Mesodermal cell (in vitro differentiated cells): ENCODE results near the gene GRID1.

Experiments used
- H3K27ac ChIP-seq: 2 replicates; pipeline ENCODE4 v1.7.0; 2013; ENCODE audit warnings: mild to moderate bottlenecking, low read depth, low read length, moderate library complexity; ENCODE audit not compliant: severe bottlenecking
- H3K36me3 ChIP-seq: 2 replicates; pipeline ENCODE4 v1.7.1; 2013; ENCODE audit warnings: mild to moderate bottlenecking, low read length, moderate library complexity; ENCODE audit not compliant: control insufficient read depth, insufficient read depth
- H3K4me1 ChIP-seq: one replicate; pipeline ENCODE4 v1.7.1; 2013; ENCODE audit warnings: mild to moderate bottlenecking, low read length; ENCODE audit not compliant: insufficient read depth, control insufficient read depth, poor library complexity, severe bottlenecking
- H3K4me3 ChIP-seq: 2 replicates; pipeline ENCODE4 v1.7.0; 2013; ENCODE audit warnings: low read length, control low read depth, mild to moderate bottlenecking; ENCODE audit not compliant: insufficient read depth, poor library complexity, severe bottlenecking; ENCODE audit errors: extremely low read depth
- H3K9me3 ChIP-seq: 2 replicates; pipeline ENCODE4 v1.7.1; 2013; ENCODE audit warnings: mild to moderate bottlenecking, low read length, moderate library complexity; ENCODE audit not compliant: control insufficient read depth
- WGBS, 2 experiments: methylation state at CpG; one replicate each; pipeline ENCODE4 v1.1.5; 2013; ENCODE audit warnings: missing lambda C conversion rate in 2 of 2; ENCODE audit not compliant: insufficient coverage in 2 of 2; 5-methylcytosine and 5-hydroxymethylcytosine counted together

Gene GRID1

DNA sequence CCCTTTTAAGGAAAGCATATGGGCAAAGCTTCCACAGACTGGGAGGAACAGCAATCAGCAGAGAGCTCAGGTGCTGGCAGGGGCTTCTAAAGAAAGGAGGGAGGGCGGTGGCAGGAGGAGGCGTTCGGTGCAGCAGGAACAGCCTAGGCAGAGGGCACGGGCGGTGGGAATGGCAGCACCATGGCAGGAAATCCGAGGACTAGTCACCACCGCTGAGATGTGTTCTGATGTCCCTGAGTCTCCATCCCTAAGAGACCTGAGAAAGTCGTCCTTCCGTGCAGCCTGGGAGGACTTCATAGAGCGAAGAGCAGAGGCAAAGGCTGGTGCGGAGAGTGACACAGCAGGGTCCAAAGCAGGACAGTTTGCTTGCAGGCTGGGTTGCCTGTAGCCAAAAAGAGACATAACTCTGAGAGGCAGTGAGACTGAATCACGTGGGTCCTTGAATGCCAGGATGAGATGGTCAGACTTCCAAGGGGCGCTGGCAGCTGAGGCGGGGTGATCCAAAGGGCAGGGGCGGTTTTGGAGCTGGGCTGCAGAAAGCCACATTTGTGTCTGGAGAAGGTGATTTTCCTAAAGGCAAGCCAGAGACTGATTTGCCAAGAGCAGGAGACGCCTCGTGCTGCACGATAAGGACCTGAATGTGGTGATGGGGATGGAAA is 35.8 kb upstream of the GRID1 start:
- H3K9me3 ChIP-seq, result no peaks in the 10 kb centered on the region
- H3K36me3 ChIP-seq, result no peaks in the 10 kb centered on the region
- WGBS, 2 experiments, result 26 to 31% methylated on average over 18 of the region's 18 CpGs
- H3K27ac ChIP-seq, result no peak overlapping the region
- H3K4me3 ChIP-seq, result no peak overlapping the region
- H3K4me1 ChIP-seq, result no peaks in the 10 kb centered on the region

DNA sequence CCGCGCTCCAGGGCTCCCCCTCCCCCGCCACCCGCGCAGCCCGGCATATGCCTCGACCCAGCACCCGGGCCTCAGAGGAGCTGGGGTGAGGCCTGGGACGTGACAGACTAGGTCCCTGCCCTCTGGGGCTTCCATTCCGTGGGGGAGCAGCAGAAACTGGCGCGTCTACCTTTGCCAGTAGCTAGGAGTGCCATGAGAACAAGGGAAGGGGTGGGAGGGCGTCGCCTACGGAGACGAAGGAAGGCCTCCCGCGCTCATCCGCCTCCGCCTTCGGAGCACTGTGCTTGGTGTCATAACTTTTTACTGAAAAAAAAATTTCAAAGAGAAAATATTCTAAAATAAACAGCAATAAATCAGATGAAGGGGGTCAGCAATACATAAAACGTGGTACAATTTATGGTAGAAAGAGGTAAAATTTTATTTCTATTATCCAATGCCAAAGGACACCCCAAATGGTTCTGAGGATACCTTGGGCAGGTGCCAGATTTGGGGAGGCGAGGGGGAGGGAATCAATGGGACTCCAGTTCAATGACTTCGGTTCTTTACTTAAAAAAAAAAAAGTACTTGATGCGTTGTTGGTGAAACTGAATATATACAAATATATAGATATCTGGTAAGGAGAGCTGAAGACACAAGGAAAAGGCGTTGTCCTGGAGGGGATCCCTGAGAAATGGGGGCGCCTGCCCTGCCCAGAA is 35.1 kb upstream of the GRID1 start:
- Histone ChIP-seq H3K4me1 (no peaks in the 10 kb centered on the region), H3K9me3 (no peaks in the 10 kb centered on the region), H3K4me3 (peak overlapping the region; percentile 55), H3K36me3 (no peaks in the 10 kb centered on the region), H3K27ac (no peak overlapping the region)
- WGBS, 2 experiments, result 5 to 7% methylated on average over 14 to 15 of the region's 27 CpGs

DNA sequence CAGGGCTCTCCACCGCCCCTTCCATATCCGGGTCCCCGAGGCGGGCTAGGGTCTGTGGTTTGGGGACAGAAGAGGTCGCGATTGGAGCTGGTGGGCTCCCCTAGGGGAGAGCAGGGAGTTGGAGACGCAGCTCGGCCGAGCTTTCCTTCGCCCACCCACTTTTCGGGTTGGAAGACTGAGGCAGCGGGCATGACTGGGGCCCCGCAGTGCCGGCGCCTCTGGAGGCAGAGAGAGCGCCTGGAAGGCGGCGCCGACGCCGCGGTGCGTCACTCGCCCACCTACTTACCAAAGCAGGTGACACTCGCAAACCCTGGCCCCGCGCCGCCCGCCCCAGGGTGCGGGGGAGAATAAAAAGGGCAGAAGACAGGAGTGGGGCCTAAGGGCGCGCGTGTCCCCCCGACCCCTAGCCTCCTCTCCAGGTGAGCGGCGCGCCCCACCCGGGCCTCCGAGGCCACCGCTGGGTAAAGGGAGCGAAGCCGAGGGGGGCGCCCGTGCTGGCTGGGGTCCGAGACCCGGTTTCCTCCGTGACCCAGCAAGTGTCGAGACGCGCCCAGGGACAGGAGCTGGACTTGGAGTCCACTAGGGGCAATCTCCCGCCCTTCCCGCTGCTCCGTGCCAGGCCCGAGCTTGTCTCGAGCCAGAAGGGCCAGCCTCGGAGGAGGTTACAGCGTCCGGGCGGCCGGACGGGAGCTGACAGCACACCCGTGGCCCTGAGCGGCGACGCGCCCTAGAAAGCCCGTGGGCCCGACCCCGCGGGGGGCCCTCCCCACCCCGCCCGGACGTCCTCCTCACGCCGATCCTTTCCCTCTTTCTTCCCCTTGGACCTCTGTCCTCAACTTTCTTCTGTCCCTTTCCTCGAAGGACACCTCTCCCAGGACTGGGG is 34.4 kb upstream of the GRID1 start:
- Histone ChIP-seq H3K36me3 (no peaks in the 10 kb centered on the region), H3K9me3 (no peaks in the 10 kb centered on the region), H3K27ac (no peak overlapping the region), H3K4me1 (no peaks in the 10 kb centered on the region), H3K4me3 (peak overlapping the region; percentile 55)
- 1 to 2% methylated on average over 37 to 60 of the region's 76 CpGs for WGBS, 2 experiments

DNA sequence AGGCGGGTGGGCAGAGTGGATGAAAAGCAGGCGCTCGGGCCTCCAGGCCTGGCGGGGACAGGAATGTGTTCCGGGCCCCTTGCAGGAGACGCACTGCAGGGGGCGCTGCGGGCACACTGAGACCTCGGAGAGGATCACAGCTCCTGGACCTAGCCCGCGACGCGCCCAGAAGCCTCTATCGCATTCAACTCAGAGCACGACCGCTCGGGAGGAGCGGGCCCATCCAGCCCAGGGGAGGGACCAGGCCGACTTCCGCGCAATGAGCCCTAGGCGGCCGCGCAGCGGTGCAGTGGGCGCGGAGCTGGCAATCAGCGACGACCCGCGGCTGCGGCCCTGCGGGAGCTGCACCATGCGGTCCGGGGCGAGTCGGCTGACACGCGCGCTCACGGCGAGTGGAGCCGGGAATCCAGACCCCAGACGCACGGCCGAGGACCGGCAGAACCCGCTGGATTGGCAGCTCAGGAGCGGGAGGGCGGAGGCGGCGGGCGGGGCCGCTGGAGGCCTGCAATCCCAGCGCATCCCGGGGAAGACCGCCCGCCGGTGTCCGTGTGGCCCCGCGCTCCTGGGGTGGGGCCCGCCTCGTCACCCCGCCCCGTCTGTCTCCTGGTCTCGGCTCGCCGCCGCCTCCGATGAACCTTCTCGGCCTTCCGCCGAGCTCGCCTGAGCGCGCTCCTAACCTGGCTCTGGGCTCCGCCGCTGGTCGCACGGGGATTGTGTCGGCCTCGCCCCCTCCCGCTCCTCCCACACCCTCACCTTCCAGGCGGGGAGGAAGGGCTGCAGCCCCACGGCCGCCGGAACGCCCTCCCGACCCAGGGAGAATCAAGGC is 33.5 kb upstream of the GRID1 start:
- Histone ChIP-seq H3K4me3 (peak overlapping the region; percentile 55), H3K36me3 (no peaks in the 10 kb centered on the region), H3K4me1 (no peaks in the 10 kb centered on the region), H3K9me3 (no peaks in the 10 kb centered on the region), H3K27ac (no peak overlapping the region)
- WGBS, 2 experiments, result 1% methylated on average over 69 to 79 of the region's 90 CpGs

DNA sequence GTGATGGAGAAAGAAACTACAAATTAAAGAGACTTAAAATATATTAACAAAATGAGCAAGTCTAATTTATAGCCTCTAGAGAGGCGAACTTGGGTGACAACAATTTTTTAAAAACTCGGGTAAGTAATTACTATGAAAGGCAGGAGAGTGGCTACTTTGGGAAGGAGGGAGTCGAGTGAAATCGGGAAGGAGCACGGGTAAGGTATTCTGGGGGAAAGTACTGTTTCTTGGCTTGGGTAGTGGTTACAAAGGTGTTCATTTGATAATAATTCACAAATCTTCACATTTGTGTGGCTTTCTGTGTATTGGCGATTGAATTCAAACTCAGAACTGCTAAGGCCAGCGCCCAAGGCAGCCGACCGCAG is 32.9 kb upstream of the GRID1 start:
- Histone ChIP-seq H3K36me3 (no peaks in the 10 kb centered on the region), H3K4me1 (no peaks in the 10 kb centered on the region), H3K4me3 (no peak overlapping the region), H3K9me3 (no peaks in the 10 kb centered on the region), H3K27ac (no peak overlapping the region)
- 22% methylated on average over 6 to 8 of the region's 9 CpGs for WGBS, 2 experiments

DNA sequence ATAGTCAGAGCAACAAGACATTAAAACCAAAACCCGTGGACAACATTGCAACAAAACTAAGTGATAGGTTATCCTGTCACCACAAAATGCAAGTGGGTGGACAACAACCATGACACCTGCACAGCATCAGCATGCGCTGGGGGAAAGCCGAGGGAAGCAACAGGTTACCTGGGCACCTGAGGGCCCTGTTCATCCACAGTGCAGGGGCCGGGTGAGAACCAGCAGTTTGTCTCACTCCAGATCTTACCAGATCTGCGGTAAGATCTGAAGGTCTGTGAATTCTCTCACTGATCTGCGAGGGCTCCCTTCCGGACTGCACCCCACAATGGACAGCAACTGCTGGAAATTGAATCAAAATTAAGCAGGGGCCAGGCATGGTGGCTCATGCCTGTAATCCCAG is 30.5 kb upstream of the GRID1 start:
- Histone ChIP-seq H3K4me3 (no peak overlapping the region), H3K27ac (no peak overlapping the region), H3K9me3 (no peaks in the 10 kb centered on the region), H3K4me1 (no peaks in the 10 kb centered on the region), H3K36me3 (no peaks in the 10 kb centered on the region)
- 71 to 79% methylated on average over 6 to 7 of the region's 7 CpGs for WGBS, 2 experiments

DNA sequence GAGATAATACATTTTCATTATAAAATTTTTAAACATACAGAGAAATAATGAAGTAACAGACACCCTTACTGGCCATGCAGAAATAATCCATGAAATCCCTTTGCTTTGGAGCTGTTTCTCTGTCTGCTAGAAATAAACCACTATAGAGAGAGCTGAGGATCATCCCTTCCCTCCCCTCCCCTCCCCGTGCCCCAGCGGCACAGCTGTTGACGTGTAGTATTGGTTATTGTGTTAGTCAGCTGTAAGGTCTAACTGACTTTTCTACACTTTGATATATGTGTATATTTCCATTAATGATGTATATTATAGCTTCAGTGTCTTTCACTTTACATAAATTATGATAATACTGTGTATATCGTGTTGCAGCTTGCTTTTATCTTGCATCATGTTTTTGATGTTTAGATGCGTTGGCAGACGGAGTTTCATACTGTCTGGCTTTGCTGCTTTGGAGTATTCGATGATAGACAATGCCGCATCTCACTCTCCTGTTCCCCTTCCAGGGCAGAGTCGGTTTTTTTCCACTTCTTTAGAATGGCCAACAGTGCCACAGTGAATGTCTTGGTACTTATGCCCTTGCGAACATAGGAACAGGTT is 27.4 kb upstream of the GRID1 start:
- Histone ChIP-seq H3K27ac (no peak overlapping the region), H3K4me3 (no peak overlapping the region), H3K4me1 (no peaks in the 10 kb centered on the region), H3K9me3 (no peaks in the 10 kb centered on the region), H3K36me3 (no peaks in the 10 kb centered on the region)
- WGBS, 2 experiments, result 83 to 89% methylated on average over 5 of the region's 10 CpGs

DNA sequence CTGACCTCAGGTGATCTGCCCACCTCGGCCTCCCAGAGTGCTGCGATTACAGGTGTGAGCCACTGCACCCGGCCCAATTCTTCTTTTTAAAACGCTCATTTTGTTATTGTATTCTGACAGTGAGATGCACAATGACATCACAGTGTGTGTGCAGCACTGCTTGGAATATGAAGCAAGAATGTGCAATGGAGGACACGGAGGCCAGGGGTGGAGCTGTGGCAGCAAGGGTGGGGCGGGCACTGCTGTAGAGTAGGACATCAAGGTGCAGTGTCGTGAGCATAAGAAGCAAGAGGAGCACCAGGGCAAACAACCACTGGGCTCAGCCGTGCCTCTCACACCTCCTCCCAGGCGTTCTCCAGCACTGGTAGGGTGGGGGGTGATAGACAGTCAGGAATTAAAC is 26.8 kb upstream of the GRID1 start:
- Histone ChIP-seq H3K36me3 (no peaks in the 10 kb centered on the region), H3K9me3 (no peaks in the 10 kb centered on the region), H3K4me1 (no peaks in the 10 kb centered on the region), H3K4me3 (no peak overlapping the region), H3K27ac (no peak overlapping the region)
- 94 to 98% methylated on average over 4 to 5 of the region's 9 CpGs for WGBS, 2 experiments

DNA sequence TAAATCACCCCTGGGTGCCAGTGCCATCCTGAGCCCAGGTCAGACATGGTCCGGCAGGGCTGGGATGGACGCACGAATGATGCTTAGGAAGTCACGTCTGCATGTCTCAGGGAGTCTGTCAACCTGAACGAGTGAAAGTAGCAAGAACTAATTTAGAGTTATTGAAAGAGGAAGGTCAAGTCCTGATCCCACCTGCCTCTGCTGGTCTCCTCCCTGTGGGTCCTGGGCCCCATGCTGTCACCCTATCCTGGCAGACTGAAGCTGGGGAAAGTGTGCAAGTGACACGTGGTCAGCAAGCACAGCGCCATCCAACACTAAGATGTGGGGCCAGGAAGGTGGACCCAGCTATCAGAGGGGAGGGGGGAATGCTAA is 26.1 kb upstream of the GRID1 start:
- no peaks in the 10 kb centered on the region for H3K4me1 ChIP-seq
- H3K4me3 ChIP-seq, result no peak overlapping the region
- 86 to 97% methylated on average over 4 to 7 of the region's 7 CpGs for WGBS, 2 experiments
- H3K27ac ChIP-seq, result no peak overlapping the region
- no peaks in the 10 kb centered on the region for H3K9me3 ChIP-seq
- H3K36me3 ChIP-seq, result no peaks in the 10 kb centered on the region
